ENCODE measurements around the gene HDGFL2.

HDGFL2 gene

GRCh38 chr19:4505570-4506448 lies 33.7 kb downstream of the HDGFL2 start:
- no peak for DNase-seq (ENCODE audit: low spot score)
- TF ChIP-seq, protein P1, sequence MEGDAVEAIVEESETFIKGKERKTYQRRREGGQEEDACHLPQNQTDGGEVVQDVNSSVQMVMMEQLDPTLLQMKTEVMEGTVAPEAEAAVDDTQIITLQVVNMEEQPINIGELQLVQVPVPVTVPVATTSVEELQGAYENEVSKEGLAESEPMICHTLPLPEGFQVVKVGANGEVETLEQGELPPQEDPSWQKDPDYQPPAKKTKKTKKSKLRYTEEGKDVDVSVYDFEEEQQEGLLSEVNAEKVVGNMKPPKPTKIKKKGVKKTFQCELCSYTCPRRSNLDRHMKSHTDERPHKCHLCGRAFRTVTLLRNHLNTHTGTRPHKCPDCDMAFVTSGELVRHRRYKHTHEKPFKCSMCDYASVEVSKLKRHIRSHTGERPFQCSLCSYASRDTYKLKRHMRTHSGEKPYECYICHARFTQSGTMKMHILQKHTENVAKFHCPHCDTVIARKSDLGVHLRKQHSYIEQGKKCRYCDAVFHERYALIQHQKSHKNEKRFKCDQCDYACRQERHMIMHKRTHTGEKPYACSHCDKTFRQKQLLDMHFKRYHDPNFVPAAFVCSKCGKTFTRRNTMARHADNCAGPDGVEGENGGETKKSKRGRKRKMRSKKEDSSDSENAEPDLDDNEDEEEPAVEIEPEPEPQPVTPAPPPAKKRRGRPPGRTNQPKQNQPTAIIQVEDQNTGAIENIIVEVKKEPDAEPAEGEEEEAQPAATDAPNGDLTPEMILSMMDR (IDR thresholded peaks at IDR 0.05) = no peak
- no peak overlapping the region for H3K27ac ChIP-seq
- no peak overlapping the region for H3K4me3 ChIP-seq

GRCh38 chr19:4506449-4507149 lies 34.5 kb downstream of the HDGFL2 start:
- no peak for DNase-seq (ENCODE audit: low spot score)
- TF ChIP-seq, protein P1 (IDR thresholded peaks at IDR 0.05) = no peak
- H3K27ac ChIP-seq = no peak overlapping the region
- H3K4me3 ChIP-seq = no peak overlapping the region

GRCh38 chr19:4507150-4507452 lies 35.0 kb downstream of the HDGFL2 start:
- no peak for DNase-seq (ENCODE audit: low spot score)
- no peak overlapping the region for H3K27ac ChIP-seq
- no peak overlapping the region for H3K4me3 ChIP-seq
- TF ChIP-seq, protein P1 (IDR thresholded peaks at IDR 0.05) = no peak

GRCh38 chr19:4507804-4508203 lies 35.7 kb downstream of the HDGFL2 start:
- TF ChIP-seq, protein P1 (IDR thresholded peaks at IDR 0.05) = no peak
- no peak overlapping the region for H3K27ac ChIP-seq
- no peak for DNase-seq (ENCODE audit: low spot score)
- H3K4me3 ChIP-seq = no peak overlapping the region

DNA sequence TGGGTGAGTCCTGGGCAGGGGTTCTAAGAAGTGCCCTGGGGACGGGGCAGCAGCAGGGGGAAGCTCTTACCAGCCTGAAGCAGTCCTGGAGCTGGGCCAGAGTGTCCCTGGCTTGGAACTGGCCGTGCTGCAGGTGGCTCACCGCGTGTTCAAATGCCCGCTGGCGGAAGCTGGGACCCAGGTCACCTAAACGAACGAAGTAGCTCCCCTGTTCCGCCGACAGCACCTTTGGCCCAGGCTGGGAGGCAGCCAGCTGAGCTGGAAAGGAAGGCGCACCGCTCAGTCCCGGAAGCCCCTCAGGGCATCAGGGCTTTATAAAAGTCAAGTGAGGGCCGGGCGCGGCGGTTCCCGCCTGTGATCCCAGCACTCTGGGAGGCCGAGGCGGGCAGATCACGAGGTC lies 36.6 kb downstream of the HDGFL2 start:
- TF ChIP-seq, protein P1 (IDR thresholded peaks at IDR 0.05) = no peak
- DNase-seq (ENCODE audit: low spot score) = no peak
- H3K4me3 ChIP-seq = no peak overlapping the region
- no peak overlapping the region for H3K27ac ChIP-seq

DNA sequence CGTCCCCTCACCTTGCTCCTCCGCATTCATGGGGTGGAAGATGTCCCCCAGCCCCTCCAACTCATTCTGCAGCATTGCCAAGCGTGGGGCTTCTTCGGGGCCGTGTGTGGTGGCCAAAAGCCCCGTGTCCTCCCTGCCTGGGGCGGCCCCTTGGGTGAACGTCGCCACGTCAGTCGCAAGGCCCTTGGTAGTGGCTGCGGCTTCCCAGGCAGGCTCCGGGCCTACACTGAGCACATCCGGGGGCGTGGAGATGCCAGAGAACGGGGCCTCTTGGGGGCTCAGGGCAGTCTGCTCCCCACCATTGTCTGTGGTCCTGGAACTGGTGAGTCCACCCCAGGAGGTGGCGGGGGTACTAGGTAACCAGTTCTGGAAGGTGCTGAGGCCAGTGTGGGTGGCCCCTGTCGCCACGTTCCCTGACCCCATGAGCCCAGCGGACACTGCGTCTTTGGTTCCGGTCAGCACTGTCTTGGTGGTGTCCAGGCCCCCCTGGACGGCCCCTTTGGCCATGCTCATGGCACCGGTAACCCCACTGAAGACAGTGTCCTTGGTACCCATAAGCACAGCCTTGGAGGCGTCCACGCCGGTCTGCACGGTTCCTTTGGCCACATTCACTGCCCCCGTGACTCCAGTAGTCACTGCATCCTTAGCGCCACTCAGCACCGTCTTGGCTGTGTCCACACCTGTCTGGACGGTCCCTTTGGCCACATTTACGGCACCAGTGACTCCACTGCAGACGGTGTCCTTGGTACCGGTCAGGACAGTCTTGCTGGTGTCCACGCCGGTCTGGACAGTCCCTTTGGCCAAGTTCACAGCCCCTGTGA lies 38.5 kb downstream of the HDGFL2 start:
- no peak overlapping the region for H3K4me3 ChIP-seq
- TF ChIP-seq, protein P1 (IDR thresholded peaks at IDR 0.05) = no peak
- DNase-seq (ENCODE audit: low spot score) = no peak
- no peak overlapping the region for H3K27ac ChIP-seq
